ENCODE data around the gene ABHD2. TPM values are rescaled to one million over a fixed set of nuclear protein-coding genes. Genes with fewer than 3 reads are reported as not detected.

ABHD2 gene
- total and polyA plus RNA-seq, 9 of the 15 experiments (the other 6 are each of a cell fraction or from before 2014, with no cell fraction given), result 16.9 to 99.8 (median 47.5) TPM

- TF ChIP-seq CBX2 (IDR thresholded peaks at IDR 0.05; ENCODE audit: insufficient read depth, low read length, poor library complexity, severe bottlenecking) (no peak), PREB (CRISPR knock-in tag; IDR thresholded peaks at IDR 0.05) (0 out of 2 replicates have a peak, but pooled peaks have one; percentile 5), STAT5B (CRISPR knock-in tag; IDR thresholded peaks at IDR 0.05) (no peak), MNT (conservative IDR thresholded peaks at IDR 0.05) (peak; percentile 60 to 80; a peak in 3 of 4 replicates), ZNF431 (CRISPR knock-in tag; IDR thresholded peaks at IDR 0.05) (no peak), JUN (IDR thresholded peaks at IDR 0.05; ENCODE audit: borderline replicate concordance, low read depth, low read length) (no peak; the same call in 1 of the 2 replicates), JUN (CRISPR knock-in tag; IDR thresholded peaks at IDR 0.05; ENCODE audit: borderline replicate concordance) (no peak), TBP (optimal IDR thresholded peaks at IDR 0.05; ENCODE audit: low read depth, low read length) (peak; percentile 55), PHF20 (IDR thresholded peaks at IDR 0.05; ENCODE audit: partially characterized antibody) (no peak), NR4A1 (CRISPR knock-in tag; IDR thresholded peaks at IDR 0.05) (0 out of 2 replicates have a peak, but pooled peaks have one; percentile 0), NR4A1 (tag; IDR thresholded peaks at IDR 0.05) (no peak), PTTG1 (tag; IDR thresholded peaks at IDR 0.05; ENCODE audit: low read depth) (no peak), ZNF408 (CRISPR knock-in tag; IDR thresholded peaks at IDR 0.05; ENCODE audit: low read depth) (no peak), RBM22 (IDR thresholded peaks at IDR 0.05; ENCODE audit: low read depth, low read length, poor library complexity, severe bottlenecking) (peak; percentile 21), TRIM25 (IDR thresholded peaks at IDR 0.05; ENCODE audit: borderline replicate concordance) (no peak), ARID3A (IDR thresholded peaks at IDR 0.05; ENCODE audit: borderline replicate concordance, low read depth, low read length) (peak; percentile 94; the same call in 1 of the 2 replicates), RCOR1 (IDR thresholded peaks at IDR 0.05; ENCODE audit: borderline replicate concordance in 1 of 2, low read depth in 2 of 2, low read length in 2 of 2) (peak in 1 of 2 experiments; percentile 22; a peak in 1 of 4 replicates), STAG1 (CRISPR knock-in tag; IDR thresholded peaks at IDR 0.05; ENCODE audit: borderline replicate concordance) (no peak), MAX (CRISPR knock-in tag; IDR thresholded peaks at IDR 0.05) (no peak; the same call in 1 of the 2 replicates)
Measured at GRCh38 chr15:89087830-89088604, at the start of gene ABHD2 (continued).
